ENCODE data around the gene USP5. TPM values are rescaled to one million over a fixed set of nuclear protein-coding genes. Genes with fewer than 3 reads are reported as not detected.

Gene USP5
- total RNA-seq, 1 donor from 2014 or later, result 36.6 TPM

DNA sequence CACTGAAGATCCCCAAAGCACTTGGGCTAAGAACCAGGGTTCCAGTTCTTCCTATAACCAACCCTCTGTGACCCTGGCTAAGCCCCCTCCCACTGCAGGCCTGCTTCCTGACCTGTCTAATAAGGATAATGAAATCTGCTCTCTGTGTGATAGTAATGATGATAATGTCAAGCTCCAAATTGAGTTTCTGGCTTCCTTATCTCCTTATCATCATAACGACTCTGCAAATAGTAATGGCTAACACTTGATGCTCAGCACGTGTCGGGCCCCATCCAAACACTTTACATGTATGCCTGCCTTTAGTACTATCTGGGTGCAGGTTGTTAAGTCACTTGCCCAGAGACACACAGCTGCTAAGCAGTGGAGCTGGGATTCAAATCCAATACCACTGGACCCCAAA, 35.4 kb upstream of the USP5 start:
- Histone ChIP-seq H3K27me3 (no peaks in the 10 kb centered on the region), H3K4me3 (no peak overlapping the region), H3K36me3 (no peaks in the 10 kb centered on the region), H3K27ac (no peak overlapping the region), H3K9me3 (no peaks in the 10 kb centered on the region), H3K4me1 (peaks cover 8% of the 10 kb centered on the region)
- intact Hi-C loops (cut with DNase I), result no loop called here
- TF ChIP-seq POLR2AphosphoS5 (IDR thresholded peaks at IDR 0.05; ENCODE audit: insufficient read depth in 1 of 2, low read depth in 1 of 2), result no peak
- TF ChIP-seq POLR2A (IDR thresholded peaks at IDR 0.05), result no peak
- no peak for DNase-seq (ENCODE audit: extremely low spot score in 2 of 2)

- Histone ChIP-seq H3K27me3 (no peaks in the 10 kb centered on the region), H3K27ac (no peak overlapping the region), H3K9me3 (no peaks in the 10 kb centered on the region), H3K36me3 (no peaks in the 10 kb centered on the region), H3K4me3 (no peak overlapping the region), H3K4me1 (peaks cover 13% of the 10 kb centered on the region)
- TF ChIP-seq, protein P1, sequence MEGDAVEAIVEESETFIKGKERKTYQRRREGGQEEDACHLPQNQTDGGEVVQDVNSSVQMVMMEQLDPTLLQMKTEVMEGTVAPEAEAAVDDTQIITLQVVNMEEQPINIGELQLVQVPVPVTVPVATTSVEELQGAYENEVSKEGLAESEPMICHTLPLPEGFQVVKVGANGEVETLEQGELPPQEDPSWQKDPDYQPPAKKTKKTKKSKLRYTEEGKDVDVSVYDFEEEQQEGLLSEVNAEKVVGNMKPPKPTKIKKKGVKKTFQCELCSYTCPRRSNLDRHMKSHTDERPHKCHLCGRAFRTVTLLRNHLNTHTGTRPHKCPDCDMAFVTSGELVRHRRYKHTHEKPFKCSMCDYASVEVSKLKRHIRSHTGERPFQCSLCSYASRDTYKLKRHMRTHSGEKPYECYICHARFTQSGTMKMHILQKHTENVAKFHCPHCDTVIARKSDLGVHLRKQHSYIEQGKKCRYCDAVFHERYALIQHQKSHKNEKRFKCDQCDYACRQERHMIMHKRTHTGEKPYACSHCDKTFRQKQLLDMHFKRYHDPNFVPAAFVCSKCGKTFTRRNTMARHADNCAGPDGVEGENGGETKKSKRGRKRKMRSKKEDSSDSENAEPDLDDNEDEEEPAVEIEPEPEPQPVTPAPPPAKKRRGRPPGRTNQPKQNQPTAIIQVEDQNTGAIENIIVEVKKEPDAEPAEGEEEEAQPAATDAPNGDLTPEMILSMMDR (IDR thresholded peaks at IDR 0.05), result no peak
- TF ChIP-seq POLR2AphosphoS5 (IDR thresholded peaks at IDR 0.05; ENCODE audit: insufficient read depth in 1 of 2, low read depth in 1 of 2) (no peak), POLR2A (IDR thresholded peaks at IDR 0.05) (no peak)
- no peak for DNase-seq (ENCODE audit: extremely low spot score in 2 of 2)
- intact Hi-C loops (cut with DNase I), result no loop called here
Observed at GRCh38 chr12:6817098-6817497, 34.9 kb upstream of the USP5 start.

- Histone ChIP-seq H3K27me3 (no peaks in the 10 kb centered on the region), H3K9me3 (no peaks in the 10 kb centered on the region), H3K4me1 (peaks cover 19% of the 10 kb centered on the region), H3K4me3 (no peak overlapping the region), H3K36me3 (no peaks in the 10 kb centered on the region), H3K27ac (no peak overlapping the region)
- DNase-seq (ENCODE audit: extremely low spot score in 2 of 2), result no peak
- TF ChIP-seq POLR2A (IDR thresholded peaks at IDR 0.05) (no peak), POLR2AphosphoS5 (IDR thresholded peaks at IDR 0.05; ENCODE audit: insufficient read depth in 1 of 2, low read depth in 1 of 2) (no peak)
- TF ChIP-seq, protein P1 (IDR thresholded peaks at IDR 0.05), result no peak
- intact Hi-C loops (cut with DNase I), result no loop called here
Observed at GRCh38 chr12:6817662-6818157, 34.2 kb upstream of the USP5 start.

DNA sequence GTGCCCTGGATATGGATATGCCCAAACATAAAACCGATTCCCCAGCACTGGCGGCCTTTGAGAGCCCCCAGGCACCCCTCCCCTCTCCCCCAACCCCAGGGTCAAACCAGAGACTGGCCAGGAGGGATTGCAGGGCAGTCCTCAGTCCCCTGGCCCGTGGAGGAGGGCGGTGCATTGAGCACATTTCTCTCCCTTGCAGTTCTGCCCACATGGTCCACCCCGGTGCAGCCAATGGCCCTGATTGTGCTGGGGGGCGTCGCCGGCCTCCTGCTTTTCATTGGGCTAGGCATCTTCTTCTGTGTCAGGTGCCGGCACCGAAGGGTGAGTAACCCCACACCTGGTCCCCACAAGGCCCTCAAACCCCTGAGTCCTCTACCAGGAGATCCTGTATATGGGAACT, 33.7 kb upstream of the USP5 start:
- no peaks in the 10 kb centered on the region for H3K36me3 ChIP-seq
- DNase-seq (ENCODE audit: extremely low spot score in 2 of 2), result no peak
- H3K4me3 ChIP-seq, result no peak overlapping the region
- H3K4me1 ChIP-seq, result peaks cover 19% of the 10 kb centered on the region
- intact Hi-C loops (cut with DNase I), result no loop called here
- no peaks in the 10 kb centered on the region for H3K9me3 ChIP-seq
- H3K27me3 ChIP-seq, result no peaks in the 10 kb centered on the region
- H3K27ac ChIP-seq, result no peak overlapping the region
- TF ChIP-seq, protein P1 (IDR thresholded peaks at IDR 0.05), result no peak
- TF ChIP-seq POLR2AphosphoS5 (IDR thresholded peaks at IDR 0.05; ENCODE audit: insufficient read depth in 1 of 2, low read depth in 1 of 2) (no peak), POLR2A (IDR thresholded peaks at IDR 0.05) (no peak)

GRCh38 chr12:6818645-6819044, 33.3 kb upstream of the USP5 start:
- H3K27ac ChIP-seq, result no peak overlapping the region
- intact Hi-C loops (cut with DNase I), result no loop called here
- no peaks in the 10 kb centered on the region for H3K36me3 ChIP-seq
- no peaks in the 10 kb centered on the region for H3K27me3 ChIP-seq
- H3K4me1 ChIP-seq, result peaks cover 19% of the 10 kb centered on the region
- TF ChIP-seq POLR2AphosphoS5 (IDR thresholded peaks at IDR 0.05; ENCODE audit: insufficient read depth in 1 of 2, low read depth in 1 of 2), result no peak
- TF ChIP-seq, protein P1 (IDR thresholded peaks at IDR 0.05), result no peak
- TF ChIP-seq POLR2A (IDR thresholded peaks at IDR 0.05), result no peak
- H3K4me3 ChIP-seq, result no peak overlapping the region
- no peaks in the 10 kb centered on the region for H3K9me3 ChIP-seq
- no peak for DNase-seq (ENCODE audit: extremely low spot score in 2 of 2)

Measured in vagina (tissue), 2 donors.